Sigmoid colon (tissue), 7 donors: ENCODE measurements around the gene MLPH. TPM values are rescaled to one million over a fixed set of nuclear protein-coding genes. Genes with fewer than 3 reads are reported as not detected.

Experiments used
- DNase-seq: peaks from one replicate; pipeline ENCODE4 v3.0.0-alpha.2; 2019
- H3K27ac ChIP-seq, 4 donors: fragments of 200-600 bp; sonication (generic); one replicate each; pipeline ENCODE4 v1.5.1; 2016 to 2019; ENCODE audit warnings: mild to moderate bottlenecking in 1 of 4
- H3K27me3 ChIP-seq, 3 donors: fragments of 200-600 bp; sonication (generic); one replicate each; pipeline ENCODE4 v1.5.1; 2019; ENCODE audit warnings: mild to moderate bottlenecking in 1 of 3
- H3K36me3 ChIP-seq, 4 donors: fragments of 200-600 bp; sonication (generic); one replicate each; pipeline ENCODE4 v1.5.1; 2016 to 2019
- H3K4me1 ChIP-seq, 4 donors: fragments of 200-600 bp; sonication (generic); one replicate each; pipeline ENCODE4 v1.5.1; 2017 to 2019
- H3K4me3 ChIP-seq, 4 donors: fragments of 200-600 bp; sonication (generic); one replicate each; pipeline ENCODE4 v1.5.1; 2017 to 2019; ENCODE audit warnings: mild to moderate bottlenecking in 2 of 4, moderate library complexity in 1 of 4
- H3K9me3 ChIP-seq, 4 donors: fragments of 200-600 bp in 3 of 4; sonication (generic) in 3 of 4; one replicate each; pipeline versions ENCODE4 v1.5.1 to v1.6.1; 2013 to 2019
- CTCF ChIP-seq, 4 experiments: fragments of 450-650 bp in 3 of 4; fragments of 200-600 bp in 1 of 4; IDR thresholded peaks; one replicate each; pipeline ENCODE4 v1.5.1; 2016 to 2019; ENCODE audit warnings: antibody characterized with exemption in 4 of 4, mild to moderate bottlenecking in 3 of 4, moderate library complexity in 2 of 4
- EP300 ChIP-seq, 4 donors: sonication (generic); formaldehyde crosslinking; IDR thresholded peaks; one replicate each; pipeline ENCODE4 v1.6.1; 2017; ENCODE audit warnings: antibody characterized with exemption in 4 of 4
- POLR2A ChIP-seq, 2 donors: fragments of 450-650 bp; IDR thresholded peaks; one replicate each; pipeline ENCODE4 v1.6.1; 2016; ENCODE audit warnings: antibody characterized with exemption in 2 of 2, mild to moderate bottlenecking in 2 of 2, moderate library complexity in 2 of 2
- POLR2AphosphoS5 ChIP-seq, 4 donors: sonication (generic); formaldehyde crosslinking; IDR thresholded peaks; one replicate each; pipeline ENCODE4 v1.6.1; 2017; ENCODE audit warnings: antibody characterized with exemption in 4 of 4
- WGBS, 2 donors: extraction: QIAGEN DNeasy Blood & Tissue Kit; methylation state at CpG; one replicate each; pipeline ENCODE4 v1.1.7; 2013; 5-methylcytosine and 5-hydroxymethylcytosine counted together
- intact Hi-C: fragments of 100-400 bp; cut with DNase I; formaldehyde crosslinking; loops from one replicate; pipeline ENCODE4 v1.15.1; 2023
- polyA plus RNA-seq, 3 donors: library from polyadenylated mRNA; stranded (reverse); fragments of 200-250 nt; gene quantifications; one replicate each; pipeline ENCODE4 v1.2.3, GENCODE V29; 2013
- total RNA-seq, 4 donors: library from RNA; depleted of rRNA; stranded (reverse); fragments of >200 nt; gene quantifications; one replicate each; pipeline ENCODE4 v1.1.0, GENCODE V29; 2016
- donor health status: healthy with polysubstance abuse.
- donor health status: Bipolar disorder and iron deficiency.
- donor health status: healthy.

MLPH gene
- total and polyA plus RNA-seq, 7 donors, result 1.8 to 79.3 (median 21.9) TPM

- no peak for DNase-seq
- intact Hi-C loops, result no loop called here
- Histone ChIP-seq H3K9me3 (no peaks in the 10 kb centered on the region), H3K4me3 (no peak overlapping the region), H3K27me3 (peaks cover 0 to 6% (median 0%) of the 10 kb centered on the region in 3 donors), H3K4me1 (peaks cover 0 to 5% (median 0%) of the 10 kb centered on the region in 4 donors), H3K27ac (no peak overlapping the region), H3K36me3 (no peaks in the 10 kb centered on the region)
- TF ChIP-seq POLR2A (IDR thresholded peaks at IDR 0.05) (no peak), CTCF (IDR thresholded peaks at IDR 0.05) (no peak), POLR2AphosphoS5 (IDR thresholded peaks at IDR 0.05) (no peak), EP300 (IDR thresholded peaks at IDR 0.05) (no peak)
- WGBS, 2 donors, result 96% methylated on average over 18 of the region's 18 CpGs
Measured at GRCh38 chr2:237542001-237542704, 55.1 kb downstream of the MLPH start.

- 76 to 89% methylated on average over 8 of the region's 8 CpGs for WGBS, 2 donors
- DNase-seq, result no peak
- intact Hi-C loops, result no loop called here
Measured at GRCh38 chr2:237546040-237546875, 59.2 kb downstream of the MLPH start.

GRCh38 chr2:237546876-237547395 is 59.9 kb downstream of the MLPH start:
- Histone ChIP-seq H3K27me3 (no peaks in the 10 kb centered on the region), H3K36me3 (no peaks in the 10 kb centered on the region), H3K4me1 (no peaks in the 10 kb centered on the region), H3K4me3 (no peak overlapping the region), H3K27ac (no peak overlapping the region), H3K9me3 (no peaks in the 10 kb centered on the region)
- 73 to 81% methylated on average over 13 of the region's 13 CpGs for WGBS, 2 donors
- no peak for TF ChIP-seq EP300 (IDR thresholded peaks at IDR 0.05)
- no peak for TF ChIP-seq POLR2AphosphoS5 (IDR thresholded peaks at IDR 0.05)
- no peak for TF ChIP-seq POLR2A (IDR thresholded peaks at IDR 0.05)
- TF ChIP-seq CTCF (IDR thresholded peaks at IDR 0.05), result no peak
- DNase-seq, result no peak
- intact Hi-C loops, result no loop called here

More at GRCh38 chr2:237546040-237546875, 59.2 kb downstream of the MLPH start:
- H3K4me1 ChIP-seq, result no peaks in the 10 kb centered on the region
- TF ChIP-seq EP300 (IDR thresholded peaks at IDR 0.05) (no peak), POLR2A (IDR thresholded peaks at IDR 0.05) (no peak), CTCF (IDR thresholded peaks at IDR 0.05) (no peak), POLR2AphosphoS5 (IDR thresholded peaks at IDR 0.05) (no peak)
- H3K27me3 ChIP-seq, result no peaks in the 10 kb centered on the region
- no peak overlapping the region for H3K27ac ChIP-seq
- H3K4me3 ChIP-seq, result no peak overlapping the region
- H3K9me3 ChIP-seq, result no peaks in the 10 kb centered on the region
- no peaks in the 10 kb centered on the region for H3K36me3 ChIP-seq

GRCh38 chr2:237547841-237548416 is 60.9 kb downstream of the MLPH start:
- Histone ChIP-seq H3K27me3 (no peaks in the 10 kb centered on the region), H3K9me3 (no peaks in the 10 kb centered on the region), H3K4me3 (no peak overlapping the region), H3K36me3 (no peaks in the 10 kb centered on the region), H3K4me1 (no peaks in the 10 kb centered on the region), H3K27ac (no peak overlapping the region)
- TF ChIP-seq POLR2A (IDR thresholded peaks at IDR 0.05), result no peak
- TF ChIP-seq CTCF (IDR thresholded peaks at IDR 0.05), result no peak
- TF ChIP-seq POLR2AphosphoS5 (IDR thresholded peaks at IDR 0.05), result no peak
- WGBS, 2 donors, result 49 to 50% methylated on average over 11 of the region's 11 CpGs
- DNase-seq, result no peak
- intact Hi-C loops, result no loop called here
